IMR-90 (cell line): ENCODE results near the gene TOB2. TPM values are rescaled to one million over a fixed set of nuclear protein-coding genes. Genes with fewer than 3 reads are reported as not detected.
A peak's percentile ranks its signal among the peaks of the same experiment; 100 is the strongest.

Experiments used
- ATAC-seq: fragments of 200-7000 bp; cut with Tn5 transposase; 2 replicates; pipeline ENCODE4 v1.9.1; 2020; ENCODE audit warnings: low read depth, mild to moderate bottlenecking, moderate library complexity
- BruUV-seq: library from RNA; stranded (reverse); fragments of 400-500 nt; replicated peaks from 2 replicates; lab custom pipeline; 2021; lab: Mats Ljungman, UMichigan
- CTCF ChIA-PET: fragments of 300-600 bp; formaldehyde crosslinking; extraction: SDS; loops from one replicate; lab custom pipeline; 2021; ENCODE audit warnings: antibody characterized with exemption; lab: Yijun Ruan, JAX
- POLR2A ChIA-PET: fragments of 300-600 bp; sonication (Branson Sonifier 250); formaldehyde crosslinking; loops from one replicate; lab custom pipeline; 2022; ENCODE audit warnings: antibody characterized with exemption; ENCODE audit not compliant: unreplicated experiment; lab: Charles Lee
- DNase-seq: peaks from one replicate; pipeline ENCODE4 v3.0.0; 2013
- H2AFZ ChIP-seq: replicated peaks from 2 replicates; pipeline ENCODE3; 2013; ENCODE audit warnings: low read length, mild to moderate bottlenecking; ENCODE audit not compliant: poor library complexity
- H2AK5ac ChIP-seq: 2 replicates; pipeline ENCODE4 v1.6.1; 2013; ENCODE audit warnings: low read depth, low read length, inconsistent platforms
- H2AK9ac ChIP-seq: replicated peaks from 2 replicates; pipeline ENCODE3; 2013; ENCODE audit warnings: mild to moderate bottlenecking, low read depth, low read length, moderate library complexity; ENCODE audit not compliant: poor library complexity
- H2BK120ac ChIP-seq: 2 replicates; pipeline ENCODE4 v1.6.1; 2013; ENCODE audit warnings: low read depth, low read length, inconsistent platforms
- H2BK15ac ChIP-seq: 3 replicates; pipeline ENCODE4 v1.6.1; 2013; ENCODE audit warnings: low read depth, low read length, inconsistent platforms
- H2BK20ac ChIP-seq: 2 replicates; pipeline ENCODE4 v1.6.1; 2013; ENCODE audit warnings: low read depth, mild to moderate bottlenecking, inconsistent platforms, low read length, moderate library complexity
- H2BK5ac ChIP-seq: 2 replicates; pipeline ENCODE4 v1.6.1; 2013; ENCODE audit warnings: mild to moderate bottlenecking, low read depth, low read length, inconsistent platforms; ENCODE audit not compliant: poor library complexity, severe bottlenecking
- H3K14ac ChIP-seq: replicated peaks from 2 replicates; pipeline ENCODE4 v1.6.1; 2013; ENCODE audit warnings: low read depth, low read length, inconsistent platforms
- H3K18ac ChIP-seq: 2 replicates; pipeline ENCODE4 v1.6.1; 2013; ENCODE audit warnings: low read depth, low read length, control low read depth
- H3K23ac ChIP-seq: 2 replicates; pipeline ENCODE4 v1.6.1; 2013; ENCODE audit warnings: low read depth, low read length, inconsistent platforms
- H3K27ac ChIP-seq: 2 replicates; pipeline ENCODE4 v1.5.1; 2013; ENCODE audit warnings: mild to moderate bottlenecking, control low read depth, low read length; ENCODE audit not compliant: insufficient read depth
- H3K27me3 ChIP-seq: 2 replicates; pipeline ENCODE4 v1.6.1; 2013; ENCODE audit warnings: low read length; ENCODE audit not compliant: control insufficient read depth, insufficient read depth
- H3K36me3 ChIP-seq: 2 replicates; pipeline ENCODE4 v1.6.1; 2013; ENCODE audit warnings: low read length, mixed read lengths; ENCODE audit not compliant: control insufficient read depth, insufficient read depth
- H3K4ac ChIP-seq: 2 replicates; pipeline ENCODE4 v1.6.1; 2013; ENCODE audit warnings: low read depth, low read length, inconsistent platforms
- H3K4me1 ChIP-seq: 2 replicates; pipeline ENCODE4 v1.6.1; 2013; ENCODE audit warnings: low read length, mixed read lengths; ENCODE audit not compliant: control insufficient read depth, insufficient read depth
- H3K4me2 ChIP-seq: 2 replicates; pipeline ENCODE4 v1.6.1; 2013; ENCODE audit warnings: low read depth, mild to moderate bottlenecking, control low read depth, low read length, moderate library complexity
- H3K4me3 ChIP-seq: 2 replicates; pipeline ENCODE4 v1.5.1; 2013; ENCODE audit warnings: low read depth, mild to moderate bottlenecking, control low read depth, low read length, moderate library complexity; ENCODE audit not compliant: insufficient read depth
- H3K56ac ChIP-seq: 2 replicates; pipeline ENCODE4 v1.6.1; 2013; ENCODE audit warnings: low read length, inconsistent platforms; ENCODE audit not compliant: insufficient read depth; ENCODE audit errors: extremely low read depth
- H3K79me1 ChIP-seq, 2 experiments: 2 replicates each; pipeline ENCODE4 v1.6.1; 2013; ENCODE audit warnings: low read length in 2 of 2, inconsistent platforms in 1 of 2, low read depth in 1 of 2
- H3K9ac ChIP-seq: 2 replicates; pipeline ENCODE4 v1.6.1; 2013; ENCODE audit warnings: low read depth, low read length, control low read depth
- H3K9me1 ChIP-seq: 2 replicates; pipeline ENCODE4 v1.6.1; 2013; ENCODE audit warnings: low read length, inconsistent platforms; ENCODE audit not compliant: insufficient read depth
- H3K9me3 ChIP-seq: 2 replicates; pipeline ENCODE4 v1.6.1; 2013; ENCODE audit warnings: low read length; ENCODE audit not compliant: control insufficient read depth, insufficient read depth
- H4K20me1 ChIP-seq: 2 replicates; pipeline ENCODE4 v1.6.1; 2013; ENCODE audit warnings: low read length, inconsistent platforms; ENCODE audit not compliant: insufficient read depth
- H4K5ac ChIP-seq: 2 replicates; pipeline ENCODE4 v1.6.1; 2013; ENCODE audit warnings: mild to moderate bottlenecking, low read depth, low read length, control low read depth
- H4K8ac ChIP-seq, 2 experiments: 2 replicates each; pipeline ENCODE4 v1.6.1; 2013; ENCODE audit warnings: low read depth in 2 of 2, low read length in 2 of 2, control low read depth in 1 of 2, inconsistent platforms in 1 of 2
- H4K91ac ChIP-seq: 2 replicates; pipeline ENCODE4 v1.6.1; 2013; ENCODE audit warnings: low read depth, low read length, inconsistent platforms; ENCODE audit not compliant: insufficient read depth
- CTCF ChIP-seq: conservative IDR thresholded peaks from 2 replicates; pipeline ENCODE4 v1.5.1; 2012; ENCODE audit warnings: mild to moderate bottlenecking, low read depth, low read length, improper control_type of control experiment
- MAZ ChIP-seq: IDR thresholded peaks from 2 replicates; pipeline ENCODE4 v1.6.1; 2012; ENCODE audit warnings: low read depth, mild to moderate bottlenecking, low read length, improper control_type of control experiment, moderate library complexity, borderline replicate concordance
- POLR2A ChIP-seq: IDR thresholded peaks from 2 replicates; pipeline ENCODE4 v1.6.1; 2012; ENCODE audit warnings: mild to moderate bottlenecking, low read depth, low read length
- WGBS, 2 experiments: methylation state at CpG; one replicate each; pipeline versions ENCODE4 v1.1.5 to v1.1.7; 2013; ENCODE audit warnings: missing lambda C conversion rate in 2 of 2; ENCODE audit not compliant: insufficient read length in 1 of 2; ENCODE audit errors: extremely low coverage in 2 of 2; 5-methylcytosine and 5-hydroxymethylcytosine counted together
- dilution Hi-C: fragments of 300-500 bp; cut with HindIII; formaldehyde crosslinking; loops from one replicate; pipeline ENCODE4 v1.14.3; 2018; ENCODE audit warnings: low sequenced_read_pairs; ENCODE audit not compliant: unreplicated experiment
- in situ Hi-C: fragments of 300-500 bp; cut with MboI; formaldehyde crosslinking; loops from 3 replicates; pipeline ENCODE4 v1.14.3; 2019; ENCODE audit warnings: low sequenced_read_pairs, inconsistent platforms, mixed read lengths
- intact Hi-C: fragments of 100-400 bp; cut with micrococcal nuclease; formaldehyde crosslinking; loops from 2 replicates; pipeline ENCODE4 v1.10.0; 2022
- polyA plus RNA-seq, 3 experiments: library from polyadenylated mRNA; depleted of rRNA; stranded (reverse); fragments of >200 nt; gene quantifications; 2 replicates each; pipeline ENCODE4 v1.2.3, GENCODE V29; 2012; ENCODE audit warnings: low replicate concordance in 1 of 3
- total RNA-seq: library from RNA; depleted of rRNA; stranded (reverse); fragments of >200 nt; gene quantifications from 2 replicates; pipeline ENCODE4 v1.2.3, GENCODE V29; 2012

TOB2 gene
- total and polyA plus RNA-seq, 2 of the 4 experiments (the other 2 are of a cell fraction), result 17.4 to 23.3 TPM

- H4K20me1 ChIP-seq, result peaks cover 50% of the 10 kb centered on the region
- H3K23ac ChIP-seq, result peak overlapping the region; percentile 46
- no peak overlapping the region for H3K9ac ChIP-seq
- peak overlapping the region; percentile 10; the same call in 1 of the 3 replicates for H2BK15ac ChIP-seq
- peak overlapping the region; percentile 12 for H2AK5ac ChIP-seq
- H3K27ac ChIP-seq, result peak overlapping the region; percentile 41; the same call in 1 of the 2 replicates
- intact Hi-C loops (no loop called here), dilution Hi-C loops (no loop called here), in situ Hi-C loops (no loop called here)
- H3K14ac ChIP-seq, result peak overlapping the region; percentile 20
- H2BK120ac ChIP-seq, result 0 out of 2 replicates have a peak overlapping the region, but pooled peaks have one; percentile 1
- no peak overlapping the region for H2AFZ ChIP-seq
- H2BK20ac ChIP-seq, result no peak overlapping the region
- no peaks in the 10 kb centered on the region for H3K27me3 ChIP-seq
- peak overlapping the region; percentile 70 for H2AK9ac ChIP-seq
- H4K5ac ChIP-seq, result no peak overlapping the region
- DNase-seq, result peak; percentile 73
- TF ChIP-seq CTCF (0 out of 2 replicates have a peak, but pooled peaks have one; percentile 14), MAZ (no peak), POLR2A (0 out of 2 replicates have a peak, but pooled peaks have one; percentile 32)
- whole genome bisulfite sequencing, 2 experiments, result 57% methylated on average over 3 of the region's 6 CpGs; no CpG with 5 or more reads in 1 of the 2 experiments
- peak overlapping the region; percentile 29 for H3K4ac ChIP-seq
- H4K8ac ChIP-seq, result peak overlapping the region in 1 of 2 experiments; percentile 58; a peak in 2 of 4 replicates
- POLR2A ChIA-PET, result interaction anchor here (0.6 kb wide), 1 partner anchor 119 kb away, joined by 3 read pairs; no protein-coding TSS in a partner anchor
- H4K91ac ChIP-seq, result peak overlapping the region; percentile 16
- ATAC-seq, result peak; percentile 38
- CTCF ChIA-PET, result interaction anchor here (0.5 to 1.9 kb wide), 2 partner anchors 38 to 44 kb away, joined by 3 to 7 read pairs; no protein-coding TSS in a partner anchor
- peaks cover 37% of the 10 kb centered on the region for H3K4me1 ChIP-seq
- H3K36me3 ChIP-seq, result no peaks in the 10 kb centered on the region
- H3K56ac ChIP-seq, result no peak overlapping the region
- H3K18ac ChIP-seq, result no peak overlapping the region; the same call in 1 of the 2 replicates
- peaks cover 29% of the 10 kb centered on the region for H3K9me1 ChIP-seq
- peak overlapping the region; percentile 65 for H3K4me2 ChIP-seq
- BruUV-seq, result no TSS peak
- no peaks in the 10 kb centered on the region for H3K9me3 ChIP-seq
- no peak overlapping the region for H3K4me3 ChIP-seq
- H2BK5ac ChIP-seq, result peak overlapping the region; percentile 56
- H3K79me1 ChIP-seq, result peaks cover 22 to 85% of the 10 kb centered on the region in 2 experiments
These were observed 33.2 kb upstream of the TOB2 start for GRCh38 chr22:41479671-41480396.
